HG03558 (cell line): Measurements from ENCODE around the gene CKM.

Experiments used
- ATAC-seq: cut with Tn5 transposase; IDR thresholded peaks from one replicate; pipeline ENCODE4 v1.9.1; 2021; ENCODE audit warnings: moderate number of reproducible peaks; ENCODE audit not compliant: unreplicated experiment; ENCODE audit errors: extremely low read depth

CKM gene

DNA sequence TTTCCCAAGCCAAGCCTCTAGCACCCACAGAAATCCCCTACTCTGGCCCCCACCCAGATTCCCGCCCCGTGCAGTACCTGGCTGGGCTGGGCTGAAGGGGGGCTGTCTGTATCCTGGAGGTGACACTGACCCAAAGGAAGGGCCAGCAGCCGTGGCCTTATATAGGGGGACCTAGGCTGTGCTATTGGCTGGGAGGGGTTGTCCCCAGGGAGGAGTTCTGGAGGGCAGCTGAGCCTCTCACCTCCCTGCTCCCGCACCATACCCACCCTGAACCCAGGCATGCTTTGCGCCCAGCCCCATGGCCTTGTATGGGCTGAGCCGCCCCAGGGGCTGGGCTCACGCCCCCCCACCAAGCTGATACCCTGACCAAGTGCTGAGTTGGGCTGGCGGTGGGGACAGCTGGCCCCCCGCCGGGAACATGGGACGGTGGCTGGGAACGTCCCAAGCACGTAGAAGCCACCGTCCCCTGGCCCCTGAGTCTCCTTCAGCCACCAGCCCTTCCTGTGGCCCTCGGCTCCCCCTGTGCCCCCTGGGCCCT is at the start of gene CKM:
CKM (minus strand) TSS at position 132 of the 538 bp plus-strand sequence. CDS start 3,162 bp downstream, outside the sequence.
- ATAC-seq: no peak

DNA sequence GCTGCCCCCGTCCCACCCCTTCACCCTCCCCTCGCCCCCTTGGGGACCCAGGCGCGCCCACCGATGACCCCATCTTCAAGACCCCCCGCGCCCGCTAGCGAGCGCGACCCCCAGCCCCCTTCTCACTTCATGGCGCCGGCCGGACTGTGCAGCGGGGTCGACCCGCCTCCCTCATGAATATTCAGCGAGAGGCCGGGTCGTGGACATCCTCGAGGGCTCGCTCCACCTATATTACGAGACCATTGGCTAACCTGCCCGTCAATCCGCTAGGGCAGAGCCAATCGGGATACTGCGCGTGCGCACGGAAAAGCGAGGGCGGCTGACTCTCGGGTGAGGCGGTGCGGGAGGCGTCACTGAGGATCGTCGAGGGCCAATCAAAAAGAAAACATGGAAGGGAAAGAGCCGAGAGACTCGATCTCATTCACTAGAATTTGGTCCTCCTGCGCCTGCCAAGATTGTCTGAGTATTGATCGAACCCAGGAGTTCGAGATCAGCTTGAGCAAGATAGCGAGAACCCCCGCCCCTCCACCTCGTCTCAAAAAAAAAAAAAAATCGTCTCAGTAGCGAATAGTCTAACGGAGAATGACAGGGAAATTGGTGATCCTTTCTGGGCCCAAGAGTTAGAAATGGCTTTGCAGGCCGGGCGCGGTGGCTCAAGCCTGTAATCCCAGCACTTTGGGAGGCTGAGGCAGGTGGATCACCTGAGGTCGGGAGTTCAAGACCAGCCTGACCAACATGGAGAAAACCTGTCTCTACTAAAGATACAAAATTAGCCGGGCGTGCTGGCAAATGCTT is 47.9 kb upstream of the CKM start, which contains the start of gene ERCC2:
ERCC2 (minus strand) TSS at position 164 of the 795 bp plus-strand sequence; CDS start at position 131, 33 bp downstream.
- ATAC-seq: peak; percentile 82

DNA sequence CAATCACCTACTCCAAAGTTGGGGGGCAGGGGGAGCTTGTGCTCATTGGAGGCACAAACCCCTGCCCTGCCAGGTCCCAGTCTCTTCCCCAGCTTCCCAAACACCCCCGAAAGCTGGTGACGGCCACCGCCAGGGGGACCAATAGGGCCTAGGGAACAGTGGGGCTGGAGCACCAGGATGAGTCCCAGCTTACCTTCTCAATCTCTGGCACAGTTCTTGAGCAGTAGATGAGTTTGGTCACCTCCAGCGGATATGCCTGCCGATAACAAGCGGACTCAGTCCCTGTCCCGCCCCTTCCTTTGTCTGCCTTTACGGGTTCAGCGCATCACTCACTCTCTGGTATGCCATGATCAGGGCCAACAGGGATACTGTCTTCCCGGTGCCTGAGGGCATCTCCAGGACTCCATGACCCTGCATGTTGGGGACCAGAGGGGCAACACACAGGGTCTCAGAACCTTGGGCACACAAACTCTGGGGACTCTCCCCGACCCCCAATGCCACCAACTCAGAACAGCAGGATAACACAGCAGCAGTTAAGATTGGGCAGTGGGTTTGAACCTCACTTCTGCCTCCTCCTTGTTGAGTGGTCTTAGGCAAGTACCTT is 46.2 kb upstream of the CKM start:
- no peak for ATAC-seq

DNA sequence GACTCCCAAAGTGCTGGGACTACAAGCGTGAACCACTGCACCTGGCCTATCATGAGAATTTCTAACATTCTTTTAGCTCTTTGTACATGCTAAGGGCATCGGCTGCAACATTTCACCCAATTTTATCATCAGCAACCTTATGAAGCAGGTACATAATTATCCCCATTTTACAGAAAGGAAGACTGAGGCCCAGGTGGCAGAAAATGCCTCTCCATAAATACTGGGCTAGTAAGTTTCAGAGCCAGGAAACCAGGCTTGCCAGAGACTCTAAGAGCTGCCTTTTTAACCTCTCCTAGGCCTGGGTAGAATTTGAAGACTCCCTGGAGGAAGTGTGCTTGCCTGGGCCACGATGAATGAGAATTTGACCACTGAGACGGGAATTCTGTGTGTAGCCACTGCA is 45.5 kb upstream of the CKM start:
- no peak for ATAC-seq

DNA sequence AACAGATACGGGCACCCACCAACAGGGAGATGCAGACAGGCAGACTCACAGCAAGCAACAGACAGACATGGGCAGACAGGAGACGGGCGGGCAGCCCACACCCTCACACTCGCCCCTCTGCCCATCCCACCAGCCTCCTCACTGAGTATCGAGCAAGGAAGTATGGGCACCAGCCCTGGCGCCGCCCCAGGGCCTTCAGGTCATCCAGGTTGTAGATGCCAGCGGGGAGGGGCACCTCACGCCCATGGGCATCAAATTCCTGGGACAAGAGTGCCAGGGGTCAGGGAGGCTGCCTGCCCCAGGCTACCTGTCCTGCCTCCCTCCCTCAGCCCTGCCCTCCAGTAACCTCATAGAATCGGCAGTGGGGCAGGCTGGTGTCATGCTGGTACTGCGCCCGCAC is 42.0 kb upstream of the CKM start:
- ATAC-seq: no peak

DNA sequence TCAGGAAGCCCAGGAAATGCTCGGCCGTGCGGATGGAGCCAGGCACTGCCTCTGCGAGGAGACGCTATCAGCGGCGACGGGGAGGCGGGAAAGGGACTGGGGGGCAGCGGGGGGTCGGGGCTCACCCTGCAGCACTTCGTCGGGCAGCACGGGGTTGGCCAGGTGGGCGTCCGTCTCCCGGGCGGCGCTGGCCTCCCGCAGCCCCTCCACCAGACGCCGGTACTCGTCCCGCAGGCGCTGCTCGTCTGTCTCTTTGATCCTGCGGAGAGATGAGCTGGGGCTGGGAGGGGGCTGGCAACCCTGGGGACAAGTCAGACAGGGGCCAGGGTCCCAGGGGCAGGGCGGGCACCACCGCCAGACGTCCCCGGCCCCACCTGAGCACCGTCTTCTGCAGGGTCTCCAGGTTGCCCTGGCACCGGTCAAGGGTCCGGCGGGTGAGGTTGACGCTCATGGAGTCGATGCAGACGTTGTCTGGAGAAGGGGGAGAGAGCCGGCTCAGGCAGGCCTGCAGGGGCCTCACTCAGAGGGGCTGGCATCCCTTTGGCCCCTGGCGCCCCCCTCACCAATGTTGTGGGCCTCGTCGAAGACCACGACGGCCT is 41.3 kb upstream of the CKM start:
- no peak for ATAC-seq

DNA sequence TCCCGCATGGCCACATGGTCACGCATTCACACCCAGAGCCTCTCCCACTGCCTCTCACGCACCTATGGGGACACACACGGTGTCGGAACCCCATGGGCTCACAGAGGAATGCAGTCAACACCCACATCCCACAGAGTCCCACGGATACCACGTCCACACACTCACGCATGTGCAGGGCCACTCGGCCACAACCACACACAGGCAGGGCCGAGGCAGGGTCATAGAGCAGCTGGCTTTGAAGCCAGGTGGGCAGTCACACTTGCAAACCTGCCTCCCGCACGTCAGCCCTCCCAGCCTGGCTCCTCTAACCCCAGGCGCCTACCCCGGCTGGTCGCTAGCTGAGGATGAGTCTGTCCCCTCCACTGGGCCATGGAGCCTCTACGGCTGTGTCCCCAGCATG is 39.6 kb upstream of the CKM start:
- ATAC-seq: no peak

DNA sequence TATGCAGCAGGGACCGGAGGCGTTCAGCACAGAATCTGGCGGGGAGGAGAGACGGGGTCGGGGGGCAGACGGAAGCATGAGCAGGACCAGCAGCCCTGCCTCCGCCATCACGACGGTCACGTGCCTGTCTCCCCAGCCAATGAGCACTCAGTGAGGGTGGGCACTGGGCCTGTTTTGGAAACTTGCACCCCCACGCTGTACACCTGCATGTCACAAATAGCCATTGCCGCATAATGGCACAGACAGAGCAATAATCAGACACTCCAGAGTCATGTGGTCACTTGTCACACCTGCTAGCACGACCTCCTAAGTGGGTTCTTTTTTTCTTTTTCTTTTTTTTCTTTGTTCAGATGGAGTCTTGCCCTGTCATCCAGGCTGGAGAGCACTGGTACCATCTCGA is 38.9 kb upstream of the CKM start:
- ATAC-seq: no peak

DNA sequence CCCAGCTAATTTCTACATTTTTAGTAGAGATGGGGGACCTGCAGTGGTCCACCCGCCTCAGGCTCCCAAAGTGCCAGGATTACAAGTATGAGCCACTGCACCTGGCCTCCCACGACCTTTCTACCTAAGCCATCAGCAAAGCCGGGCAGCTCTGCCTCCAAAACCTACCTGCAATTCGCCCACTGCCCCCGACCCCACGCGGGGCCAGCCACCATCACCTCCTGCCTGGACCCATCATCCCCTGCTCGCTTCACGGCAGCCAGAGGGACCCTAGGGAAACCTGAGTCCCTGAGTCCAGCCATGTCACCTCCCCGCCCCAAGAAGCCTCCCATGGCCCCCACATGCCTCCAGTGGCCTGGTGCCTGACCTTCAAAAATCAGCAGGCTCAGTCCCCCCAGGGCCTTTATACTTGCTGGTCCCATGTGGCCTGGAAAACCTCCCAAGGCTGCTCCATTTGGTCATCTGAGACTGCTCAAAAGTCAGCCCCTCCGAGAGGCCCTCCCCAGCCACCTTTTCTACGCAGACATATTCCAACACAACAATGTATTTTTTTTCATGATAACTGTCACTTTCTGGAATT is 35.6 kb upstream of the CKM start:
- ATAC-seq: no peak

DNA sequence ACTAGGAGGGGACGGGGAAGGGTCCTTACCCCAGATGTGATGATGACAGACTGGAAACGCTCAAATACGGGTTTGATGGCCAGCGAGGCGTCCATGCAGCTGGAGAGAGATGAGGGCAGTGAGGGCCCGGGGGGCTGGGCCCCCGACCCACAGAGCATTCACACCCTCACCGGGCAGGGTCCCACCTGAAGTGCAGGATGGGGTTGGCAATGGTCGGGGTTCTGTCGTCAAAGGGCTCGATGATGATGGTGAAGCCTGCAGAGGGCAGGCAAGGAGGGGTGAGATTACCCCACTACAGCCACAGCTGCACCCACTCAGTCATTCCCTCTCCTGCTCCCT is 34.7 kb upstream of the CKM start:
- ATAC-seq: no peak

DNA sequence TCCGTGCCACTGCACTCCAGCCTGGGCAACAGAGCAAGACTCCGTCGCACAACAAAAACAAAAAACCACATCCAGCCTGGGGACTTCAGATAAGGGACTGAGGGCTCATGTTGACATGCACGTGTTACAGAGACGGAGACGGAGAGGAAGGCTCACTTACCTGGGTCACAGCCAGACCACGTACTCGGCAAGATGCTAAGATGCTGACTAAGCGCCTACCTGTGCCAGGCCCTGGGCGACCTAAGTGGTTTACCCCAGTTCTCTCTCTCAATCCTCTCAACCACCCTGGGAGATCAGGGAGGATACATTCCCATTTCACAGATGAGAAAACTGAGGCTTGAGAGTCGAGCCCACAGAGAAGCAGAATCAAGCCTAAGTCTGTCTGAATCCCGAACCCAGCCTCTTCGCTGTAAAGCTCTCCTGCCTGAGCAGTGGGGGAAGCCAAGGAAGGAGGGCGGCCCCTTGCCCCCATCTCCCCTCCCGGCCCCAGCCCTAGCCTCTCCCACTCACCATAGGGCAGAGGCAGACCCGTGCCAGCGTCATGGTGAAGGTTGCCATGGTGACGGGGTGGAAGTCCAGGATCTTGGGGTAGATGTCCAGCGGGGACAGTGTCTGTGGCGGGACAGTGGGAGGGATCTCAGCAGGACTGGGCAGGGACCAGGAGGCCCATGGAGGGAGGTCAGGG is 34.2 kb upstream of the CKM start:
- ATAC-seq: no peak

DNA sequence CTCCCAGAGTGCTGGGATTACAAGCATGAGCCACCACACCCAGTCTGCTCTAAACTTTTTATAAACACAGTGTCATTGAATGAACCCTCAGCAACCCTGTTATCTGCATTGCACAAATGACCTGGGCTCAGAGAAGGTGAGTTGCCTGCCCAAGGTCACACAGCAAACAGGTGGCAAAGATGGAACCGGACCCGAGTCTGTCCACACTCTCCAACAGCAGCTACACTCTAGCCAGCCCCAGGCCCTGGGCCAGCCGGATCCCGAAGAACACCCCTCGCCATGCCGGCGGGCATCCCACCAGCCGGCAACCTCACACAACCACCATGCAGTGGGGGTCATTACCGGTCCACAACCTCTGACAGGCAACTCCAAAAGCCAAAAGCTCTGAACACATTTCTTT is 33.2 kb upstream of the CKM start:
- ATAC-seq: no peak

DNA sequence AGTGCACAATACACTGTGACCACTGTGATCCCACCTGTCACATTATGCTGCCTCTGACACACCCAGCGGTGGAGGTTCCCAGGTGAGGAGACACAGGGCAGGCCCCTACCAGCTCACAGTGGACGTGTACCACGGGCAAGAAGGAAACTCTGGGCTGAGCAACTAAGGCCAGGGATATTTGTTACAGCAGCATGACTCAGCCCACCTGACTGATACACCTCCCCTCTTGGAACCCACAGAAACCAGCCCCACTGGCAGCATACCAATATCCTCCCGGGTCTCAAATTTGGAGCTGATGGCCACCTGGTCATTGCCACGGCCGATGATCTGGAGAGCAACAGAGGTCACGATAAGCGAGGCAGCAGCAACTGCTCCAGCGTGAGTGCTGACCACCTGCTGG is 32.7 kb upstream of the CKM start:
- no peak for ATAC-seq

DNA sequence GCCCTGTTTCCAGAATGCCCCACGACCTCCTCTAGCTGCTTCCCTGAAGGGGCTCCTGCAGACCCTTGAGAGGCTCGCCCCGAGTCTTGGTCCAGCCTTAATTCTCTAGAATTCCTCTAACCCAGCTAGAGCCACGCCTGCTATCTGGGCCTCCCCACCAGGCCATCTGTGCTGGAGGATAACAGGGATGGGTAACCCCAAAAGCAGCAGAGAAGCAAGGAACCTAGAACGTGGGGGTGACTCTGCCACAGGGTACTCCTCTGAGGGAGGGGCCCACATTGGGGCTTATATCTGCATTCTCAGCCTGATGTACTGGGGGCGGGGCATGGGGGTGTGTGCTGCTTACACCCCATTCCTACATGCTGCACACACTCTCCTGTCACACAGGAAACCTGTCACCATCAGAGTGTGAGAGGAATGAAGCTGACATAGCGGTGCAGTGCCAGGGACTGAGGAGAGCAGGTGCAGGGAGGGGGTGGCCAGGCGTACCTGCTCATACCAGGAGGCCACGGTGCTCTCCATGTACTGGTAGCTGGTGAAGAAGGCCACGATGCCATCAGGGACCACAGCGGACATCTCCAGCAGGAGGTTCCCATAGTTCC is 31.7 kb upstream of the CKM start:
- no peak for ATAC-seq

DNA sequence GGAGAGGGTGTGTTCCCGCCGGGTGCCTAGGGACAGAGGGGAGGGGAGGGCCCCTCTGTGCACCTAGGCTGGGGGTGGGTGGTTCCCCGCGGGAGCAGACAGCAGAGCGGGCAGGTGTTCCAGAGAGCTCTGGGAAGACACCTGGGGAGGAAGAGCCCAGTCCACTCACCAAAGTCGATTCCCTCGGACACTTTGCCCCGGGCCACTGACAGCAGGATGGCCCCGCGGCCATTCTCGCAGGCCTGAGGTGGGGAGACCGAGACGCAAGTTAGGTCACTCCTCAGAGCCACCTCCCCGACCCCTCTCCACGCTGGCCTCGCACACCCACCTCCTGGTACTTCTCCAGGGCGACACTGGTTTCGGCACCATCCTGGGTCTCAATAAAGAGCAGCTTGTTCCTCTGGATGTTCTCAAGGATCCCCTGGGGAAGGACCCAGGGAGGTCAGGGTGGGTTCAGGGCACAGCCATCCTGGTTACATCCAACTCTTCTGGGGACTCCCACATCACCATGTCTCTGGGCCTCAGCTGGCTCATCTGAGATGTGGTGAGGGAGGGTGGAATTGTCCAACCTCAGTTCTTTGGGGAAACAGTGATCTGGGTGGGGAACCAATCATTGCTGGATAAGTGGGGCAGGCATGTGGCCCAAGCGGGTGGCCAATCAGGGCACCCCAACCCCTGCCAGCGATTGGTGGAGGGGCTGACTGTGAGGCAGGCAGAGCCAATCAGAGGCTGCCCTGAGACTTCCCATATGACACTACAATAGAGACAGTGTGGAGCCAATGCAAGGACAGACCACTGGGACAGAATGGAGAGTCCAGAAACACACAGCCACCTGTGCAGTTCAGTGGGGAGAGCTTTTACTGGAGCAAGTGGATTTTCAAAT is 30.5 kb upstream of the CKM start:
- ATAC-seq: no peak

DNA sequence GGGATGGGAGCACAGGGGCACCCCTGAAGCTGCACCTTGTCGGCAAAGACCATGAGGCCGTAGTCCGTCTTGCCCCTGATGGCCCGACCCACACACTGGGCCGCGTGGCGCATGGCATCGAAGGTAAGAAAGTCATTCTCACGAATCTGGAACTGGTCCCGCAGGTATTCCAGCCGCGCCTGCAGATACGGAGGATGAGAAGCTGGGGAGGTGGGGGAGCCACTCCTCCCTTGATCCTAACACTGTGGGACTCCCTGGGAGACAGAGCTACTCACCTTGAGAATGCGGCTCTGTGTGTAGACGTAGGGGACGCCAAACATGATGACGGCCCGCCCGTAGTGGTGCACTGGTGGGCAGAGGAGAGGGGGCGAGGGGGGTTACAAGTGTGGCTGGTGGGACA is 29.8 kb upstream of the CKM start:
- ATAC-seq: no peak

DNA sequence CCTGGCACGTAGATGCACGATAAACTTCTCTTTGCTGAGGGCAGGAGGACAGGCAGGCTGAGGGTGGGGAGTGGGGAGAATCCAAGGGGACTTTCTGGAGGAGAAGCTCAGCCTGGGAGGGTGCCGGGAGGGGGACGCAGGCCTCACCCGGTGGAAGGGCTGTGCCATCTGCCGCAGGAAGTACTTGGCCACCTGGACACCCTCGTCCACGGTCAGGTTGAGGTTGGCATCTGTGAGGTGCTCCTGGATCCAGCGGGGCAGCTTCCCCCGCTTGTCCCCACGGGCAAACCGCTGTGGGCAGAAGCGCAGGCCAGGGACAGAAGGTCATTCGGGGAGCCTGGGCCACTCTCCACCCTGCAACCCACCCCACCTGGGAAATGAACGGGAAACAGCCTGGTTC is 29.4 kb upstream of the CKM start:
- ATAC-seq: no peak

DNA sequence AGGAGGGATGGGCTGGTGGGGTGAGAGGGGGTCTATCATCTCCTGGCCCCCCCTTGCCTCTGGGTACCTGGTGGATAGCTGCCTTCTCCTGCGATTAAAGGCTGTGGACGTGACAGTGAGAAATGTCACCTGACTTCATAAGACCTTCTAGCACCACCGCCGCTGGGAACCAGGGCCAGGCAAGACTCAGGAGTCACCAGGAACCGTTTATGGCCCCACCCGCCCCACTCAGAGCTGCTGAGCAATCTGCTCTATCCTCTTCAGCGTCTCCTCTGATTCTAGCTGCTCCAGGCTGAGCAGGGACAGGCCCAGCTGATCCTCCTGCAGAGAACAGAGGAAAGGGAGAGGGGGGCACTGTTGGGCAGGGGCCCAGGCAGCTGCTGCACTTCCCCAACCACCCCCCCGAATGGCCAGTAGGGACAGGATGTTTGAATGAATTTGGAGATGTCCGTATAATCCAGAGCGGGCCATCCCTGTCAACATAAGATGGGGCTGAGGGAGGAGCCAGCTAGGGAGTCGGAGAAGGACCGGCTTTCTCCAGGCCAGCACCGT is 28.8 kb upstream of the CKM start:
- no peak for ATAC-seq
